KBM-7 (cell line): ENCODE data around the gene LTO1.
"Not testable (repeated sequence)": the region's sequence is repeated elsewhere in the genome, so short reads cannot be mapped to it uniquely, and the experiment has no call there.

ENCODE experiments used
- DNase-seq: peaks from one replicate; pipeline ENCODE4 v3.0.0-alpha.2; 2015
- in situ Hi-C: fragments of 300-500 bp; cut with MboI; formaldehyde crosslinking; loops from 2 replicates; pipeline ENCODE4 v1.14.3; 2020; ENCODE audit warnings: low sequenced_read_pairs, low pct_unique_long_range_greater_than_20kb, mixed read lengths

The LTO1 gene

GRCh38 chr11:69703453-69703767 is 28.3 kb upstream of the LTO1 start:
- DNase-seq = no peak
- in situ Hi-C loops = loop anchor here (25.0 kb wide), 2 partner anchors 184 to 484 kb away; no protein-coding TSS in a partner anchor

DNA sequence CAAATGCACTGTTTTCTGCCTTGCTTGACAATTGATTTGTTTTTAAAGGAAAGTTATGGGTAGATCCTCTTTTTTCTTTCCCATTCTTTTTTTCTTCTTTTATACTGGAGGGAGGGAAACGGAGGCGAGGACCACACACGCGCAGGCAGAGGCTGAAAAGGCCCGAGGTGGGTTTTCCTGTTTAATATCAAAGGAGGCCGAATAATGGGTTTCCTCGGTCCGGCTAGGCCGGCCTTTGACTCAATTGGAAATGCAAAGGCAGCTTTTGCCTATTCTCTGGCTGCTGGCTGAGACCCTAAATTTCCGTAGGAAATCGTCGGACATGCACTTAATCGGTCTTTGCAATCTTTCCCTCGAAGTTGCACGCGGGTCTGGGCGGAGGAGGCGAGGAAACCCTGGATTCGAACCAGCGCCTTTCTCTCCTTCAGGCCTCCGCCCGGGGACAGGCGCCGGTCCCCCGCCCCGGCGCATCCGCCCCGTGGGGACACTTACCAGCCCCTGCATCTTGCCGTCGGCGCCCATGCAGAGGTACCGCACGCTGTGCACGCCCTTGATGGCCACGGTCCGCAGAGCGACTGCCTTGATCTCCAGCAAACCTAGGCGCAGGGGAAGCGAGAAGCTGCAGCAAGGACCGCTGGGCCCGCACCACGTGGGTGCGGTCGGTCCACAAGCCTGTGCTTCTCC is 27.8 kb upstream of the LTO1 start:
- no peak for DNase-seq
- in situ Hi-C loops = loop anchor here (25.0 kb wide), 2 partner anchors 184 to 484 kb away; no protein-coding TSS in a partner anchor

DNA sequence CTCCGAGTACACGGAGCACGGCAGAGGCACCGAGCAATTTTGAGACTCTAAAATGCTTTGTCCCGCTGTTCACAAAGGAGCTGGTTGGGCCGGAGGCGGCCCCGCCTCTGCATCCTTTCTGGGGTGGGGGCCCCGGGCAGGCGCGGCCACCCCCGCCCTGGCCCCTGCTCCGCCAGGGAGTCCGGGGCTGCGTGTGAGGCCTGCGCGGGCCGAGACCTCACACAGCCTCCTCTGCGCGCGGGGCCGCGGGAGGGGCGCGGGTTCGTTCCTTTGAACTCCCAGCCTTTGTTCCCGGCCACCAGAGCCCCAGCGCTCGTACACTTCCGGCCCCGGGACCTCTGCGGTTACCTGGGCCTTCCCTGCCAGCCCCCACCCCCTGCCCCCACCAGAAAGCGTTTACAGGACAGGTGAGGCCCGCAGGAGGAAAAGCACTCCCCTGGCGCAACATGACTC is 27.1 kb upstream of the LTO1 start:
- in situ Hi-C loops = loop anchor here (25.0 kb wide), 2 partner anchors 185 to 485 kb away; no protein-coding TSS in a partner anchor
- DNase-seq = no peak

GRCh38 chr11:69700278-69701140 is 25.4 kb upstream of the LTO1 start:
- in situ Hi-C loops = loop anchor here (25.0 kb wide), 2 partner anchors 187 to 487 kb away; no protein-coding TSS in a partner anchor
- DNase-seq = no peak

DNA sequence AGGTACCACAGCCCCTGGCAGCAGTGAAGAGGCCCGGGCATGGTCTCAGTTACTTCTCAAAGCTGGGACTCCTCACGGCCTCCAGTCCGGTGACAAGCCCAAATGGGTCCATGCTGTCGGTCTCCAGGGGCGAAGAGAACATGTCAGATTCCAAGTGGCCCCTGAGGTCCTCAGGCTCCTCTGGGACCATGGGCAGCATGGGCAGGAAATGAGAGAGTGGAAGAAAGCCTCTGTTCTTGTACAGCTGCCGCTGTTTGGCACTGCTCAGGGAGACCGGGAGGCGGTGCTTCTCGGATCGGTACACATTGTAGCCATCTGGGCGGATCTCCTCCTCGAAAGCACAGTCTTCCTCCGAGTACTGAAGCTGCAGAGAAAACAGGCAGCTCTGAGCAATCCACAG is 24.1 kb upstream of the LTO1 start:
- no peak for DNase-seq
- in situ Hi-C loops = no loop called here

DNA sequence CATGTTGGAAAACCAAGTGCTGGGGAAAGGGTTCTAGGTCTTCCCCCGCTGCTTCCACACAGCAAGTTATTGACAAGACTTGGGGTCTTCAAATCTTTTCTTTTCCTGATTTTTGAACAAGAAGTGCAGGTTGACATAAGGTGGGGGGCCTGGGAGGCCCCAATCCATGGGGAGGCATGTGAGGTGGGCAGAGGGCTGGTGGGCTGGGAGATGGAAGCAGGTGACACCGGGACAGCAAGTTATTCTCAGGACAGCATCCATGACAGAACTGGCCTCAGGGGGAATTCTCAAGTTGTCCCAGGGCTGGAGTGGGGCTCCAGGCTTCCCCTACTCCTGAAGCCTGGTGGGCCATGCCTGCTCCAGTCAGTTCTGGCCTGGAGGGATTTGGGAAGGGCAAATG is 23.2 kb upstream of the LTO1 start:
- DNase-seq = no peak
- in situ Hi-C loops = no loop called here

- no peak for DNase-seq
- in situ Hi-C loops = no loop called here
Measured at GRCh38 chr11:69697861-69698260, 22.7 kb upstream of the LTO1 start.

- no peak for DNase-seq
- in situ Hi-C loops = no loop called here
Measured at GRCh38 chr11:69697469-69697843, 22.3 kb upstream of the LTO1 start.

DNA sequence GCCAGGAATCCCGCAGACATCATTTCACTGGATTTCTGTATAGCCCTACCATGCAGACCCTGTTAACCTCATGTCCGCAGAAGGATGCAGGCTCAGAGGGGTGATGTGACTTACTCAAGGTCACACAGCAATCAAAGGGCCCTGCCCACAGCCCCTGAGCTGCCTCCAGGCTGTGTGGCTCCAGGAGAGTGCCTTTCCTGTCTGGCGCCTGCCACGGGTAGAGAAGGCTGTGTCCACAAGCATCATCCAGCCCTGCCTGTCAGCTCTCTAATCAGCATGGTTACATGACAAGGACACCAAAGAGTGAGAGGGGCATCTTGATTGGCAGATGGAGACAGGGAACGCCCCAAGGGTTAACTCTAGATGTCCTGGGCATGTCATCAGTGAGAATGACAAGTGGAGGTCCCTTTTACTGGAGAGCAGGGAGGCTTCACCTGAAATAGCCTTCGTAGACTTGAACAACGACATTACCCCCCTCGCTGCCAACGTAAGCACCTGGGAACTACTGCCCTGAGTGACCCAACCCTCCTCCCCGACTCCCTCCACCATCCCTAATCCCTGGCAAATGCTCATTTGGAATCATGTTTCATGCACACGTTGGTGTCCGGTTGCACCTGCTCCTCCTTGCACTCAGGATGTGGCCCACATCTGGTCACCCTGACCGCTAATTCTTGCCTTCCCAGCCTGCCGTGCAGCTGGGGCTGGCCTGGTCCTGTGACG is 21.8 kb upstream of the LTO1 start:
- DNase-seq = no peak
- in situ Hi-C loops = no loop called here

DNA sequence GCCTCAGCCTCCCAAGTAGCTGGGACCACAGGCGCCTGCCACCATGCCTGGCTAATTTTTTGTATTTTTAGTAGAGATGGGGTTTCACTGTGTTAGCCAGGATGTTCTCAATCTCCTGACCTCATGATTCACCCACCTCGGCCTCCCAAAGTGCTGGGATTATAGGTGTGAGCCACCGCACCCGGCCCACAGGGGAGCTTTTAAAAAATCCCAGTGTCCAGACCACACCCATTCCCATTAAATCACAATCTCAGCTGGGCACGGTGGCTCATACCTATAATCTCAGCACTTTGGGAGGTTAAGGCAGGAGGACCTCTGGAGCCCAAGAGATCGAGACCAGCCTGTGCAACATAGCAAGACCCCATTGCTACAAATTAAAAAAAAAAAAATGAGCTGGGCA is 20.8 kb upstream of the LTO1 start:
- DNase-seq, in situ Hi-C loops: not testable (repeated sequence)

DNA sequence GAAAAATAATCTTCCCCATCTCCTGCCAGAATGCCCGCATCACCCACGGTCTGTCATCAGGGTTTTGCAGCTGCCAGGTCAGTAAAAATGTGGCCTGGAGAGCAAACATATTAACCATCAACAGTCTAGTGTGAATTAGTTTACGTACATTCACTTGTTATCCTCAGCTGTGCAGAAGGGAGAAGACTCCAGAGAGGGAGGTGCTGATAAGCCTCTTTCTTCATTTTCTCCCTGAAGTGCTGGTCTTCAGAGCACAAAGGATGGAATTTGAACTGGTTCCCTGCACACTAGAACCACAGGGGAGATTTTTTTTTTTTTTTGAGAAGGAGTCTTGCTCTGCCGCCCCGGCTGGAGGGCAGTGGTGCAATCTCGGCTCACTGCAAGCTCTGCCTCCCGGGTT is 20.4 kb upstream of the LTO1 start:
- DNase-seq = no peak

DNA sequence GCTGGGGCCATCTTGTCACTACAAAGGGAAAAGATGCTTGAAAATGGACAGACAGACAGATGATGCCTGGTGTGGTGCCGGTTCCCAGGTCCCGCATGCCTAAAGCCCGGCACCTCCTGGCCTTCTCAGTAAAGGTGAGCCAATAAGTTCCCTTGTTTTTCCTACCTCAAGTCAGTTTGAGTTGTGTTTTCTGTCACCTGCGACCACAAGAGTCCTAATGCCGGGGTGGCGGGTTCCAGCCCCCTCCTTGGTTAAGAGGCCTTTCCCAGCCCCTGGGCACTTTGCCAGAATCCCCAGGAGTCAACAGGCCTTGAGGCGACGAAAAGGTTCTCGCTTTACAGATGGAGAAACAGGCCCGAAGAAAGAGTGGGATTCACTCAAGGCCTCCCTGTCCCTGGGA is 19.6 kb upstream of the LTO1 start:
- DNase-seq = no peak
- in situ Hi-C loops = no loop called here

More for the DNA sequence above, 20.4 kb upstream of the LTO1 start:
- in situ Hi-C loops = no loop called here

- no peak for DNase-seq
- in situ Hi-C loops = no loop called here
Measured at GRCh38 chr11:69692422-69692821, 17.3 kb upstream of the LTO1 start.

DNA sequence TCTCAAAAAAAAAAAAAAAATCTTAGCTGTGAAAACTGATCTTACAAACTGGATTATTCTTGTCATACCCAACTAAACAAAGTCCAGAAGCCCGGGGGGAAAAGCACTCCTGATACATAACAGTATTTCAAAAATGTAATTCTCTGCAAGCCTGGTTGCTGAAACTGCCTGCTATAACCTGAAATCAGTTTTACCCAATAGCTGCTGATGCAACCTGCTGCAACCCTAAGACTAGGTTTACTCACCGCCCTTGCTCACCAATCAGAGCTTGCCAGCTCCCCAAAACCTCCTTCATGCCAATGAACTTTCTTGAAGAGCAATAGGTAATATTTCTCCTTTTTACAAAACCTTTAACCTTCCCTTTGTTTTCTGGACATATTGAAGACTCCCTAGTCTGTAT is 16.3 kb upstream of the LTO1 start:
- DNase-seq = no peak
- in situ Hi-C loops = no loop called here

GRCh38 chr11:69689484-69690319 is 14.5 kb upstream of the LTO1 start:
- in situ Hi-C loops = no loop called here
- no peak for DNase-seq

GRCh38 chr11:69687969-69688771 is 13.0 kb upstream of the LTO1 start:
- in situ Hi-C loops, DNase-seq: not testable (repeated sequence)

- in situ Hi-C loops = no loop called here
- DNase-seq = no peak
Measured at GRCh38 chr11:69686856-69687255, 11.7 kb upstream of the LTO1 start.

DNA sequence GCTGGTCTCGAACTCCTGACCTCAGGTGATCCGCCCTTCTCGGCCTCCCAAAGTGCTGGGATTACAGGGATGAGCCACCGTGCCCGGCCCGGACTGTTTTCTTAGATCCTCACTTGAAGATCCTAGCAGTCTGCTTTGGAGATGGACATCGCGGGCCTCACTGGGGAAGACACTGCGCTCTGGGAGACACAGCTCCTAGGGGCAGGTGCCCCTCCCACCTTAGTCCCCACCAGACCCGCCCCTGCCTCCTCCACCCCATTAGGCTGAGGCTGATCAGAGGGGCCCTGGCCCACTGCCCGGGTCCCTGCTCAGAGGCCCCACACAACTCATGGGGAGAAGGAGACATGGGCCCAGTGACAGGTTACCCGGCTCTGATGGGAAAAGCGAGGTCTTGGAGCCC is 11.3 kb upstream of the LTO1 start:
- no peak for DNase-seq
- in situ Hi-C loops = no loop called here
